Body of pancreas (tissue), 4 donors: Measurements from ENCODE around the gene DPY19L1.
"Not testable (repeated sequence)": the region's sequence is repeated elsewhere in the genome, so short reads cannot be mapped to it uniquely, and the experiment has no call there.

Experiments used
- CTCF ChIP-seq, 7 experiments: fragments of 450-650 bp in 4 of 7; fragments of 200-600 bp in 3 of 7; sonication (generic) in 3 of 7; IDR thresholded peaks; one replicate each; pipeline ENCODE4 v1.5.1; 2016 to 2019; ENCODE audit warnings: antibody characterized with exemption in 7 of 7
- POLR2A ChIP-seq, 3 donors: fragments of 450-650 bp; IDR thresholded peaks; one replicate each; pipeline ENCODE4 v1.6.1; 2016; ENCODE audit warnings: antibody characterized with exemption in 3 of 3, mild to moderate bottlenecking in 2 of 3

GRCh38 chr7:34985155-34985554 is 52.1 kb downstream of the DPY19L1 start:
- not testable (repeated sequence) for TF ChIP-seq CTCF, POLR2A (IDR thresholded peaks at IDR 0.05)
